OCI-LY7 (cell line): ENCODE measurements around the gene MYO1C.

Experiments used
- CTCF ChIP-seq: fragments of 200-600 bp; sonication (generic); conservative IDR thresholded peaks from 2 replicates; pipeline ENCODE4 v1.5.1; 2014; ENCODE audit warnings: mild to moderate bottlenecking, antibody characterized with exemption, low read length, moderate library complexity, mixed read lengths
- EZH2phosphoT487 ChIP-seq: fragments of 200-600 bp; sonication (generic); IDR thresholded peaks from 2 replicates; pipeline ENCODE4 v1.6.1; 2018; ENCODE audit warnings: low read depth, borderline replicate concordance, mild to moderate bottlenecking, mixed run types, antibody characterized with exemption, low read length, moderate library complexity, mixed read lengths

GRCh38 chr17:1454541-1454940 lies 37.9 kb downstream of the MYO1C start:
- no peak for TF ChIP-seq CTCF
- TF ChIP-seq EZH2phosphoT487 = no peak
